BJ (cell line): ENCODE data around the gene SSH2. TPM values are rescaled to one million over a fixed set of nuclear protein-coding genes. Genes with fewer than 3 reads are reported as not detected.

Source experiments
- CTCF ChIA-PET: fragments of 350-600 bp; formaldehyde crosslinking; extraction: SDS; loops from one replicate; lab custom pipeline; 2021; ENCODE audit warnings: antibody characterized with exemption, inconsistent platforms; lab: Yijun Ruan, JAX
- POLR2A ChIA-PET: fragments of 300-600 bp; sonication (Branson Sonifier 250); formaldehyde crosslinking; extraction: SDS; loops from one replicate; lab custom pipeline; 2021; ENCODE audit warnings: antibody characterized with exemption; lab: Charles Lee
- DNase-seq: peaks from one replicate; pipeline ENCODE4 v3.0.0-alpha.2; 2011; ENCODE audit warnings: low read depth
- H3K27me3 ChIP-seq: 2 replicates; pipeline ENCODE4 v1.6.0; 2011; ENCODE audit warnings: low read length; ENCODE audit not compliant: control insufficient read depth, insufficient read depth
- H3K36me3 ChIP-seq: 2 replicates; pipeline ENCODE4 v1.5.1; 2011; ENCODE audit warnings: low read length; ENCODE audit not compliant: control insufficient read depth, insufficient read depth
- H3K4me3 ChIP-seq: 2 replicates; pipeline ENCODE4 v1.5.1; 2011; ENCODE audit warnings: low read depth, mild to moderate bottlenecking, control low read depth, low read length
- CTCF ChIP-seq: IDR thresholded peaks from 2 replicates; pipeline ENCODE4 v1.5.1; 2011; ENCODE audit warnings: low read depth, mild to moderate bottlenecking, control low read depth, inconsistent platforms, low read length, moderate library complexity; ENCODE audit not compliant: insufficient read depth
- polyA plus RNA-seq: library from polyadenylated mRNA; depleted of rRNA; stranded (reverse); fragments of >200 nt; gene quantifications from 2 replicates; pipeline ENCODE4 v1.2.3, GENCODE V29; 2011; rRNA removed
- small RNA-seq: library from RNA; depleted of rRNA; stranded (forward); fragments of <200 nt; gene quantifications from one replicate; pipeline ENCODE3, GENCODE V24; 2012; ENCODE audit warnings: low replicate concordance, low read depth; ENCODE audit not compliant: insufficient read length

SSH2 gene
- polyA plus RNA-seq, 1 experiment = 5.7 TPM

GRCh38 chr17:29577001-29577370 is 353.0 kb downstream of the SSH2 start:
- ChIA-PET POLR2A (no interaction called here), CTCF (interaction anchor here (0.5 to 6.7 kb wide), 3 partner anchors 14 to 378 kb away, joined by 5 to 59 read pairs (median 26); no protein-coding TSS in a partner anchor)
- no peak for TF ChIP-seq CTCF
- DNase-seq = no peak
- H3K4me3 ChIP-seq = no peak overlapping the region
- H3K27me3 ChIP-seq = no peaks in the 10 kb centered on the region
- H3K36me3 ChIP-seq = peaks cover 32% of the 10 kb centered on the region

GRCh38 chr17:29576214-29577000 is 353.6 kb downstream of the SSH2 start:
- ChIA-PET POLR2A (no interaction called here), CTCF (interaction anchor here (0.5 to 6.7 kb wide), 5 partner anchors 8 to 379 kb away, joined by 3 to 59 read pairs (median 5); no protein-coding TSS in a partner anchor)
- Histone ChIP-seq H3K36me3 (peaks cover 29% of the 10 kb centered on the region), H3K4me3 (no peak overlapping the region), H3K27me3 (no peaks in the 10 kb centered on the region)
- DNase-seq = no peak
- no peak for TF ChIP-seq CTCF

Small RNAs within 50 kb of the gene (small RNA-seq; reads per million reads assigned to genes)
- gene RF00156 (not detected), gene RF01210 (not detected), gene RNU6-920P (not detected)

Other genes starting within 250 kb of the SSH2 start
- gene EFCAB5, start 11.4 kb upstream of the SSH2 start, polyA plus RNA-seq = 0.13 TPM in 1 of 2 replicates, not detected in the other
- gene NSRP1, start 186.6 kb upstream of the SSH2 start, polyA plus RNA-seq = 6.9 and 8.8 TPM in 2 replicates